Mesothelial cell of epicardium (in vitro differentiated cells): ENCODE data around the gene ZNF821. TPM values are rescaled to one million over a fixed set of nuclear protein-coding genes. Genes with fewer than 3 reads are reported as not detected.

ENCODE experiments used
- DNase-seq, 2 experiments: peaks; one replicate each; pipeline ENCODE4 v3.0.0; 2021; ENCODE audit warnings: low spot score in 2 of 2; ENCODE audit not compliant: unreplicated experiment in 2 of 2
- H3K27ac Mint-ChIP-seq: 2 replicates; pipeline ENCODE4 v1.8.0; 2021; ENCODE audit warnings: mixed read lengths
- H3K27me3 Mint-ChIP-seq: 2 replicates; pipeline ENCODE4 v1.8.0; 2021; ENCODE audit warnings: low read depth, mixed read lengths
- H3K36me3 Mint-ChIP-seq: 2 replicates; pipeline ENCODE4 v1.8.0; 2021; ENCODE audit warnings: mixed read lengths
- H3K4me1 Mint-ChIP-seq: 2 replicates; pipeline ENCODE4 v1.8.0; 2021; ENCODE audit warnings: mixed read lengths
- H3K4me3 Mint-ChIP-seq: 2 replicates; pipeline ENCODE4 v1.8.0; 2021; ENCODE audit warnings: mild to moderate bottlenecking, moderate library complexity, mixed read lengths
- H3K9me3 Mint-ChIP-seq: 2 replicates; pipeline ENCODE4 v1.8.0; 2021; ENCODE audit warnings: mixed read lengths
- CTCF ChIP-seq: fragments of 200-600 bp; sonication (generic); IDR thresholded peaks from one replicate; pipeline ENCODE4 v1.5.0; 2021; ENCODE audit warnings: antibody characterized with exemption; ENCODE audit not compliant: unreplicated experiment
- total RNA-seq: library from RNA; stranded (reverse); gene quantifications from 3 replicates; pipeline ENCODE4 v1.2.1, GENCODE V29; 2021

The ZNF821 gene
- total RNA-seq, 1 donor from 2014 or later, result 28.8 TPM

GRCh38 chr16:71899171-71899570 lies 15.2 kb upstream of the ZNF821 start:
- TF ChIP-seq CTCF, result no peak
- DNase-seq, result no peak
- Mint-ChIP-seq H3K27me3 (no peaks in the 10 kb centered on the region), H3K27ac (no peak overlapping the region), H3K4me3 (no peak overlapping the region), H3K9me3 (peaks cover 3% of the 10 kb centered on the region), H3K36me3 (peaks cover 14% of the 10 kb centered on the region), H3K4me1 (peaks cover 12% of the 10 kb centered on the region)

- DNase-seq, result no peak
- Mint-ChIP-seq H3K4me1 (peaks cover 15% of the 10 kb centered on the region), H3K9me3 (no peaks in the 10 kb centered on the region), H3K27ac (peak overlapping the region; percentile 89), H3K27me3 (no peaks in the 10 kb centered on the region), H3K36me3 (peaks cover 5% of the 10 kb centered on the region), H3K4me3 (peak overlapping the region; percentile 96)
- no peak for TF ChIP-seq CTCF
Measured at GRCh38 chr16:71896764-71897368, 12.9 kb upstream of the ZNF821 start.

GRCh38 chr16:71895679-71896365 lies 11.8 kb upstream of the ZNF821 start:
- peak overlapping the region; percentile 96 for H3K4me3 Mint-ChIP-seq
- H3K4me1 Mint-ChIP-seq, result peaks cover 18% of the 10 kb centered on the region
- H3K27ac Mint-ChIP-seq, result peak overlapping the region; percentile 99
- DNase-seq, result no peak
- H3K9me3 Mint-ChIP-seq, result no peaks in the 10 kb centered on the region
- H3K27me3 Mint-ChIP-seq, result no peaks in the 10 kb centered on the region
- no peak for TF ChIP-seq CTCF
- peaks cover 3% of the 10 kb centered on the region for H3K36me3 Mint-ChIP-seq

- peak; percentile 94 to 96 for DNase-seq
- Mint-ChIP-seq H3K36me3 (peaks cover under 1% of the 10 kb centered on the region), H3K4me1 (peaks cover 15% of the 10 kb centered on the region), H3K27ac (peak within 1 kb of the TSS; percentile 99), H3K9me3 (no peaks in the 10 kb centered on the region), H3K27me3 (no peaks in the 10 kb centered on the region), H3K4me3 (peak within 1 kb of the TSS; percentile 96)
- no peak for TF ChIP-seq CTCF
Measured at GRCh38 chr16:71894921-71895678, 11.1 kb upstream of the ZNF821 start, which contains the start of gene IST1. Gene IST1, plus strand, starts transcription at chr16:71895531. Its CDS starts 20,110 bp downstream, at chr16:71915641.

- H3K36me3 Mint-ChIP-seq, result no peaks in the 10 kb centered on the region
- TF ChIP-seq CTCF, result no peak
- H3K27me3 Mint-ChIP-seq, result no peaks in the 10 kb centered on the region
- peak overlapping the region; percentile 96 for H3K4me3 Mint-ChIP-seq
- no peaks in the 10 kb centered on the region for H3K9me3 Mint-ChIP-seq
- DNase-seq, result peak in 1 of 2 experiments; percentile 53
- H3K27ac Mint-ChIP-seq, result peak overlapping the region; percentile 99
- H3K4me1 Mint-ChIP-seq, result peaks cover 14% of the 10 kb centered on the region
Measured at GRCh38 chr16:71894229-71894920, 10.4 kb upstream of the ZNF821 start.
